Neural crest cell (in vitro differentiated cells): ENCODE data around the gene XPOT. TPM values are rescaled to one million over a fixed set of nuclear protein-coding genes. Genes with fewer than 3 reads are reported as not detected.

Source experiments
- DNase-seq: peaks from one replicate; pipeline ENCODE4 v3.0.0; 2021; ENCODE audit warnings: low read depth, mixed read lengths, low spot score
- H3K27ac Mint-ChIP-seq: one replicate; pipeline ENCODE4 v1.8.0; 2021; ENCODE audit warnings: mild to moderate bottlenecking, mixed read lengths; ENCODE audit not compliant: unreplicated experiment
- H3K27me3 Mint-ChIP-seq: 2 replicates; pipeline ENCODE4 v1.8.0; 2021; ENCODE audit warnings: low read depth, mild to moderate bottlenecking, mixed read lengths
- H3K36me3 Mint-ChIP-seq: 2 replicates; pipeline ENCODE4 v1.8.0; 2021; ENCODE audit warnings: low read depth, mild to moderate bottlenecking, mixed read lengths
- H3K4me1 Mint-ChIP-seq: 2 replicates; pipeline ENCODE4 v1.8.0; 2021; ENCODE audit warnings: mixed read lengths
- H3K4me3 Mint-ChIP-seq: one replicate; pipeline ENCODE4 v1.8.0; 2021; ENCODE audit warnings: mild to moderate bottlenecking, mixed read lengths
- H3K9me3 Mint-ChIP-seq: 2 replicates; pipeline ENCODE4 v1.8.0; 2021; ENCODE audit warnings: mixed read lengths
- CTCF ChIP-seq: fragments of 200-600 bp; sonication (generic); conservative IDR thresholded peaks from 2 replicates; pipeline ENCODE4 v1.5.0; 2021; ENCODE audit warnings: antibody characterized with exemption, mild to moderate bottlenecking
- total RNA-seq: library from RNA; stranded (reverse); gene quantifications from 2 replicates; pipeline ENCODE4 v1.2.1, GENCODE V29; 2021

Gene XPOT
- total RNA-seq, 1 donor from 2014 or later: 103 TPM

- Mint-ChIP-seq H3K36me3 (peaks cover 2% of the 10 kb centered on the region), H3K27me3 (peaks cover 2% of the 10 kb centered on the region), H3K4me1 (no peaks in the 10 kb centered on the region), H3K9me3 (peaks cover 8% of the 10 kb centered on the region), H3K4me3 (no peak overlapping the region), H3K27ac (no peak overlapping the region)
- TF ChIP-seq CTCF: no peak
- no peak for DNase-seq
Measured at GRCh38 chr12:64385468-64385867, 18.7 kb upstream of the XPOT start.

DNA sequence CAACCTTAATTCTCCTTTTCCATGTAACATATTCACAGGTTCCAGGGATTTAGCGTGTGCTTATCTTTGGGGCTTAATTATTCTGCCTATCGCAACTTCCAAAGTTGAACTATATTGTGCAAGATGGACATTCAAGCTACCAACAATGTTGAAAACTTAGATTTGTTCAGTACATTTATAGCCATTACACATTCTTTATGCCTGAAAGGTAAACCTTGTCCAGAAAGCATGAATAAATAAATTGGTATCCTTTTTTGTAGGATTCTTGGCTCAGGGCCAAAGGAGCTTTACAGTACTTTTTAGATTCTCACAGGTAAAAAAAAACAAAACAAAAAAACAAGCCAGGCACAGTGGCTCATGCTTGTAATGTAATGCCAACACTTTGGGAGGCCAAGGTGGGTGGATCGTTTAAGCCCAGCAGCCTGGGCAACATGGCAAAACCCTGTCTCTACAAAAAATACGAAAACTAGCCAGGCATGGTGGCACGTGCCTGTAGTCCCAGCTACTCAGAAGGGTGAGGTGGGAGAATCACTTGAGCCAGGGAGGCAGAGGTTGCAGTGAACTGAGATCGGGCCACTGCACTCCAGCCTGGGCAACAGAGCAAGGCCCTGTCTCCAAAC is 16.9 kb upstream of the XPOT start:
- DNase-seq: no peak
- no peaks in the 10 kb centered on the region for H3K9me3 Mint-ChIP-seq
- no peaks in the 10 kb centered on the region for H3K36me3 Mint-ChIP-seq
- no peaks in the 10 kb centered on the region for H3K4me1 Mint-ChIP-seq
- TF ChIP-seq CTCF: no peak
- H3K4me3 Mint-ChIP-seq: no peak overlapping the region
- H3K27me3 Mint-ChIP-seq: peaks cover 7% of the 10 kb centered on the region
- no peak overlapping the region for H3K27ac Mint-ChIP-seq

- H3K4me3 Mint-ChIP-seq: no peak overlapping the region
- peaks cover 7% of the 10 kb centered on the region for H3K27me3 Mint-ChIP-seq
- no peaks in the 10 kb centered on the region for H3K9me3 Mint-ChIP-seq
- no peak for TF ChIP-seq CTCF
- no peaks in the 10 kb centered on the region for H3K4me1 Mint-ChIP-seq
- H3K27ac Mint-ChIP-seq: no peak overlapping the region
- DNase-seq: no peak
- H3K36me3 Mint-ChIP-seq: no peaks in the 10 kb centered on the region
Measured at GRCh38 chr12:64389154-64389553, 15.0 kb upstream of the XPOT start.

- no peak within 1 kb of the TSS for H3K27ac Mint-ChIP-seq
- H3K9me3 Mint-ChIP-seq: no peaks in the 10 kb centered on the region
- no peak for TF ChIP-seq CTCF
- peaks cover 7% of the 10 kb centered on the region for H3K27me3 Mint-ChIP-seq
- no peaks in the 10 kb centered on the region for H3K36me3 Mint-ChIP-seq
- peak within 1 kb of the TSS; percentile 51 for H3K4me3 Mint-ChIP-seq
- DNase-seq: peak; percentile 11
- no peaks in the 10 kb centered on the region for H3K4me1 Mint-ChIP-seq
Measured at GRCh38 chr12:64390275-64390851, 13.8 kb upstream of the XPOT start, which contains the start of gene C12orf56. TSS of gene C12orf56 (minus strand) at chr12:64390758. CDS start at chr12:64390565, 193 bp downstream.

DNA sequence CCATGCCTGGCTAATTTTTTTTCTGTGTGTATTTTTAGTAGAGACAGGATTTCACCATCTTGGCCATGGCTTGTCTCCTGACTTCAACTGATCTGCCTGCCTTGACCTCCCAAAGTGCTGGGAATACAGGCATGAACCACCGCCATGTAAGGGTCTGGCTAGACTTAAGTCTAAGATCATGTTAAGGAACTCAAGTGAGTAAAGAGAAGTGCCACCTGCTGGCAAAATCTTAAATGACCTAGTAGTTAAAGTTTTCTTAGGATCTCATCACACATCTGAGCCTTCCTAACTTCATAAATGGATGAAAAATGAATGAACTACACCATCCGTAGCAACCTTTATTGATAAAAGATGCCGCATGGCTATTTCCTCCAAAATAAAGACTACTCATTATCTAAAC is 12.0 kb upstream of the XPOT start:
- Mint-ChIP-seq H3K36me3 (no peaks in the 10 kb centered on the region), H3K27ac (no peak overlapping the region), H3K27me3 (peaks cover 7% of the 10 kb centered on the region), H3K4me1 (no peaks in the 10 kb centered on the region), H3K9me3 (no peaks in the 10 kb centered on the region), H3K4me3 (no peak overlapping the region)
- DNase-seq: no peak
- TF ChIP-seq CTCF: peak; percentile 56
